ENCODE measurements around the gene HINT1.

- TF ChIP-seq CTCF (IDR thresholded peaks at IDR 0.05 in 4 of 5, conservative IDR thresholded peaks at IDR 0.05 in 1 of 5) (no peak), POLR2A (IDR thresholded peaks at IDR 0.05) (no peak)
Observed at GRCh38 chr5:131160134-131160533, 4.9 kb downstream of the HINT1 start.
